Activated naive CD4-positive, alpha-beta T cell treated with anti-CD3 and anti-CD28 coated beads, Interleukin-2, amount 50 U/mL, for 24 hours (primary cell): Measurements from ENCODE around the gene MTMR3.

Source experiments
- H3K27ac Mint-ChIP-seq: one replicate; pipeline ENCODE4 v1.8.0; 2021; ENCODE audit warnings: mild to moderate bottlenecking, mixed read lengths
- H3K27me3 Mint-ChIP-seq: one replicate; pipeline ENCODE4 v1.8.0; 2021; ENCODE audit warnings: mixed read lengths
- H3K36me3 Mint-ChIP-seq: one replicate; pipeline ENCODE4 v1.8.0; 2021; ENCODE audit warnings: mixed read lengths
- H3K4me1 Mint-ChIP-seq: one replicate; pipeline ENCODE4 v1.8.0; 2021; ENCODE audit warnings: mixed read lengths
- H3K4me3 Mint-ChIP-seq: one replicate; pipeline ENCODE4 v1.8.0; 2021; ENCODE audit warnings: mild to moderate bottlenecking, mixed read lengths
- H3K9me3 Mint-ChIP-seq: one replicate; pipeline ENCODE4 v1.8.0; 2021; ENCODE audit warnings: mixed read lengths

MTMR3 gene

GRCh38 chr22:29886596-29886995, 3.6 kb downstream of the MTMR3 start:
- no peak overlapping the region for H3K4me3 Mint-ChIP-seq
- no peak overlapping the region for H3K27ac Mint-ChIP-seq
- H3K9me3 Mint-ChIP-seq: no peaks in the 10 kb centered on the region
- peaks cover 20% of the 10 kb centered on the region for H3K4me1 Mint-ChIP-seq
- H3K27me3 Mint-ChIP-seq: no peaks in the 10 kb centered on the region
- H3K36me3 Mint-ChIP-seq: no peaks in the 10 kb centered on the region

GRCh38 chr22:29887358-29887757, 4.4 kb downstream of the MTMR3 start:
- H3K36me3 Mint-ChIP-seq: no peaks in the 10 kb centered on the region
- H3K27ac Mint-ChIP-seq: no peak overlapping the region
- peaks cover 28% of the 10 kb centered on the region for H3K4me1 Mint-ChIP-seq
- H3K9me3 Mint-ChIP-seq: no peaks in the 10 kb centered on the region
- no peaks in the 10 kb centered on the region for H3K27me3 Mint-ChIP-seq
- no peak overlapping the region for H3K4me3 Mint-ChIP-seq

GRCh38 chr22:29890760-29891159, 7.8 kb downstream of the MTMR3 start:
- Mint-ChIP-seq H3K27ac (no peak overlapping the region), H3K4me3 (no peak overlapping the region), H3K36me3 (no peaks in the 10 kb centered on the region), H3K4me1 (peaks cover 45% of the 10 kb centered on the region), H3K27me3 (no peaks in the 10 kb centered on the region), H3K9me3 (no peaks in the 10 kb centered on the region)

GRCh38 chr22:29892315-29893156, 9.6 kb downstream of the MTMR3 start:
- Mint-ChIP-seq H3K9me3 (no peaks in the 10 kb centered on the region), H3K27me3 (no peaks in the 10 kb centered on the region), H3K36me3 (no peaks in the 10 kb centered on the region), H3K4me3 (no peak overlapping the region), H3K27ac (no peak overlapping the region), H3K4me1 (peaks cover 48% of the 10 kb centered on the region)

GRCh38 chr22:29901354-29901753, 18.4 kb downstream of the MTMR3 start:
- no peaks in the 10 kb centered on the region for H3K9me3 Mint-ChIP-seq
- no peaks in the 10 kb centered on the region for H3K36me3 Mint-ChIP-seq
- no peak overlapping the region for H3K4me3 Mint-ChIP-seq
- H3K27me3 Mint-ChIP-seq: no peaks in the 10 kb centered on the region
- H3K4me1 Mint-ChIP-seq: peaks cover 49% of the 10 kb centered on the region
- H3K27ac Mint-ChIP-seq: peak overlapping the region; percentile 60

GRCh38 chr22:29903371-29903770, 20.4 kb downstream of the MTMR3 start:
- no peak overlapping the region for H3K27ac Mint-ChIP-seq
- H3K27me3 Mint-ChIP-seq: no peaks in the 10 kb centered on the region
- H3K9me3 Mint-ChIP-seq: no peaks in the 10 kb centered on the region
- no peak overlapping the region for H3K4me3 Mint-ChIP-seq
- peaks cover 54% of the 10 kb centered on the region for H3K4me1 Mint-ChIP-seq
- no peaks in the 10 kb centered on the region for H3K36me3 Mint-ChIP-seq

- Mint-ChIP-seq H3K4me3 (no peak overlapping the region), H3K9me3 (no peaks in the 10 kb centered on the region), H3K36me3 (no peaks in the 10 kb centered on the region), H3K27ac (no peak overlapping the region), H3K4me1 (peaks cover 52% of the 10 kb centered on the region), H3K27me3 (no peaks in the 10 kb centered on the region)
Observed at GRCh38 chr22:29904020-29904419, 21.0 kb downstream of the MTMR3 start.

- Mint-ChIP-seq H3K27ac (no peak overlapping the region), H3K4me3 (no peak overlapping the region), H3K27me3 (no peaks in the 10 kb centered on the region), H3K9me3 (no peaks in the 10 kb centered on the region), H3K36me3 (no peaks in the 10 kb centered on the region), H3K4me1 (peaks cover 62% of the 10 kb centered on the region)
Observed at GRCh38 chr22:29907753-29908515, 25.0 kb downstream of the MTMR3 start.

GRCh38 chr22:29912141-29912540, 29.2 kb downstream of the MTMR3 start:
- Mint-ChIP-seq H3K4me3 (no peak overlapping the region), H3K27me3 (no peaks in the 10 kb centered on the region), H3K9me3 (no peaks in the 10 kb centered on the region), H3K27ac (no peak overlapping the region), H3K4me1 (peaks cover 87% of the 10 kb centered on the region), H3K36me3 (no peaks in the 10 kb centered on the region)

- Mint-ChIP-seq H3K4me1 (peaks cover 88% of the 10 kb centered on the region), H3K4me3 (no peak overlapping the region), H3K27me3 (no peaks in the 10 kb centered on the region), H3K36me3 (no peaks in the 10 kb centered on the region), H3K9me3 (no peaks in the 10 kb centered on the region), H3K27ac (no peak overlapping the region)
Observed at GRCh38 chr22:29912605-29913398, 29.8 kb downstream of the MTMR3 start.

- H3K9me3 Mint-ChIP-seq: no peaks in the 10 kb centered on the region
- H3K4me3 Mint-ChIP-seq: peak overlapping the region; percentile 47
- no peaks in the 10 kb centered on the region for H3K36me3 Mint-ChIP-seq
- peaks cover 90% of the 10 kb centered on the region for H3K4me1 Mint-ChIP-seq
- H3K27me3 Mint-ChIP-seq: no peaks in the 10 kb centered on the region
- H3K27ac Mint-ChIP-seq: peak overlapping the region; percentile 62
Observed at GRCh38 chr22:29914165-29914564, 31.2 kb downstream of the MTMR3 start.

- no peak overlapping the region for H3K27ac Mint-ChIP-seq
- H3K4me3 Mint-ChIP-seq: no peak overlapping the region
- H3K36me3 Mint-ChIP-seq: no peaks in the 10 kb centered on the region
- H3K9me3 Mint-ChIP-seq: no peaks in the 10 kb centered on the region
- peaks cover 92% of the 10 kb centered on the region for H3K4me1 Mint-ChIP-seq
- no peaks in the 10 kb centered on the region for H3K27me3 Mint-ChIP-seq
Observed at GRCh38 chr22:29914991-29915533, 32.1 kb downstream of the MTMR3 start.

GRCh38 chr22:29916007-29916544, 33.1 kb downstream of the MTMR3 start:
- Mint-ChIP-seq H3K27me3 (no peaks in the 10 kb centered on the region), H3K36me3 (no peaks in the 10 kb centered on the region), H3K27ac (peak overlapping the region; percentile 51), H3K4me3 (no peak overlapping the region), H3K9me3 (no peaks in the 10 kb centered on the region), H3K4me1 (peaks cover 82% of the 10 kb centered on the region)

- H3K27ac Mint-ChIP-seq: peak overlapping the region; percentile 11
- no peaks in the 10 kb centered on the region for H3K27me3 Mint-ChIP-seq
- no peaks in the 10 kb centered on the region for H3K9me3 Mint-ChIP-seq
- peaks cover 81% of the 10 kb centered on the region for H3K4me1 Mint-ChIP-seq
- H3K4me3 Mint-ChIP-seq: no peak overlapping the region
- peaks cover 1% of the 10 kb centered on the region for H3K36me3 Mint-ChIP-seq
Observed at GRCh38 chr22:29917052-29917902, 34.3 kb downstream of the MTMR3 start.
